ENCODE data around the gene MLLT11. TPM values are rescaled to one million over a fixed set of nuclear protein-coding genes. Genes with fewer than 3 reads are reported as not detected.

The MLLT11 gene
- total RNA-seq, 2 experiments from 2014 or later: 4.7 to 4.8 TPM

DNA sequence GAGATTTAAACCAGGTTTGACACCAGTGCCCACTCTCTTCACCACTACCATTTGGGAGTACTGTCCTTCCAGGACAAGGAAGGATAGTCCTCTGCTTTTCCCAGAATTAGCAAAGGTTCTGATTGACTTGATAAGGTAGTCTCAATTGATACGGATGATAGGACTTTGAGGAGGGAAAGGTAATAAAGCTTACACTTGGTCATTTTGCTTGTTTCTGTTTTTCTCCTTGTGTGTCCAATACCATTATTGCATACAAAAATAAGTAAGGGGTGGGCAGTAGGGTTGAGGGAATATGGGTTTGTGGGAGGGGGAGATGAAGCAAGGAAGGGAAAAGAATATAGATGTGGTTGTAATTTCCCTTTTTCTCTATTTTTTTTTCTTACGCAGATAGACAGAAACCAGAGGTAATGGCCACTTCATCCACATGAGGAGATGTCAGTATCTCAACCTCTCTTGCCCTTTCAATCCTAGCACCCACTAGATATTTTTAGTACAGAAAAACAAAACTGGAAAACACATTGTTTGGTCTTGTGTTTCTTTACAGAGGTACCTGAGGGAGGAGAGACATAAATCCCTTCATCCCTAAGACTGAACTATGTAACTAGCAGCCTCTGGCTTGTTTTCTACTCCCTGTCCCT lies 10.0 kb upstream of the MLLT11 start:
- no peak for TF ChIP-seq EZH2phosphoT487 (IDR thresholded peaks at IDR 0.05; ENCODE audit: borderline replicate concordance, low read depth, low read length)
- TF ChIP-seq, protein P1, sequence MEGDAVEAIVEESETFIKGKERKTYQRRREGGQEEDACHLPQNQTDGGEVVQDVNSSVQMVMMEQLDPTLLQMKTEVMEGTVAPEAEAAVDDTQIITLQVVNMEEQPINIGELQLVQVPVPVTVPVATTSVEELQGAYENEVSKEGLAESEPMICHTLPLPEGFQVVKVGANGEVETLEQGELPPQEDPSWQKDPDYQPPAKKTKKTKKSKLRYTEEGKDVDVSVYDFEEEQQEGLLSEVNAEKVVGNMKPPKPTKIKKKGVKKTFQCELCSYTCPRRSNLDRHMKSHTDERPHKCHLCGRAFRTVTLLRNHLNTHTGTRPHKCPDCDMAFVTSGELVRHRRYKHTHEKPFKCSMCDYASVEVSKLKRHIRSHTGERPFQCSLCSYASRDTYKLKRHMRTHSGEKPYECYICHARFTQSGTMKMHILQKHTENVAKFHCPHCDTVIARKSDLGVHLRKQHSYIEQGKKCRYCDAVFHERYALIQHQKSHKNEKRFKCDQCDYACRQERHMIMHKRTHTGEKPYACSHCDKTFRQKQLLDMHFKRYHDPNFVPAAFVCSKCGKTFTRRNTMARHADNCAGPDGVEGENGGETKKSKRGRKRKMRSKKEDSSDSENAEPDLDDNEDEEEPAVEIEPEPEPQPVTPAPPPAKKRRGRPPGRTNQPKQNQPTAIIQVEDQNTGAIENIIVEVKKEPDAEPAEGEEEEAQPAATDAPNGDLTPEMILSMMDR (conservative IDR thresholded peaks at IDR 0.05; ENCODE audit: low read length): no peak
- no peak overlapping the region for H3K4me3 ChIP-seq (ENCODE audit: low read depth, low read length, poor library complexity, severe bottlenecking)
- H4K20me1 ChIP-seq (ENCODE audit: insufficient read depth, low read length): no peaks in the 10 kb centered on the region
- H3K79me2 ChIP-seq (ENCODE audit: insufficient read depth, low read depth, low read length): no peaks in the 10 kb centered on the region
- H2AFZ ChIP-seq (ENCODE audit: low read length): no peak overlapping the region
- intact Hi-C loops (cut with micrococcal nuclease; ENCODE audit: unreplicated experiment): no loop called here
- BruUV-seq (replicated peaks): no TSS peak
- peaks cover 56% of the 10 kb centered on the region for H3K36me3 ChIP-seq (ENCODE audit: insufficient read depth, low read length)
- H3K27ac ChIP-seq (ENCODE audit: low read depth, low read length, poor library complexity, severe bottlenecking): no peak overlapping the region
- ChIA-PET POLR2A (interaction anchor here (0.7 to 1.3 kb wide), 2 partner anchors 10 to 43 kb away, joined by 3 to 7 read pairs; partner anchors contain the start of genes CDC42SE1 and MLLT11), CTCF (ENCODE audit: unreplicated experiment) (no interaction called here)
- H3K4me2 ChIP-seq (ENCODE audit: low read length): no peak overlapping the region
- H3K9me2 ChIP-seq (ENCODE audit: insufficient read depth, low read length): no peaks in the 10 kb centered on the region
- no peaks in the 10 kb centered on the region for H3K9me3 ChIP-seq (ENCODE audit: low read length)
- no peak for DNase-seq (ENCODE audit: low spot score)
- no peaks in the 10 kb centered on the region for H3K4me1 ChIP-seq (ENCODE audit: insufficient read depth, low read length, poor library complexity, severe bottlenecking)

DNA sequence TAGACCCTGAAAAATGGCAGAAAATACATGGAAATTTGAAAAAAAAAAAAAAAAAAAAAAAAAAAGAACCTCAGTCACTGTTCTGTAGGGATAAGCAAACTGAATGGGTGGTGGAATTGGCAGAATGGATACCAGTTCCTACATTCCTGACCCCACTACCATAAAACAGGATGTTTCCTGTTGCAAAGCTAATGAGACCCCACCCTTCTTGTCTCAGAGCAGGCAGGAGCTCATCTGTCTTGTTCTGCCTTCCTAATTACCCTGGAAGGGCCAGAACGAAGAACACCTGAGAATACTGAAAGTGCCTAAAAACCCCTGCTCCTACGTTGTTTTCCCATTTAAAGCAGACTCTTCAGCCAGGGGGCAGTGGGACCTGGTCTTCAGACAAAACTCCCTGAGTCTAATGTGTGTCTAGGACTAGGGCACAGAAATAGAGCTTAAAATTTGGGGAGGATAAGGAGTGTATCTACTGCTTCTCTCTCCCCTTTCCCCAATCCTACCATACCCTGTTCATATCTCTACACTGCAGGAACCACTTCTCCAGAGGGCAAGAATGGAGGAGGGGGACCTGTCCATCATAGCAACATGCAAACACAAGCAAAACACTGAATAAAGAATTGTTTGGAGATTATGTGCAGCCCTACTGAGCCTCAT lies 8.7 kb upstream of the MLLT11 start:
- Histone ChIP-seq H3K4me3 (ENCODE audit: low read depth, low read length, poor library complexity, severe bottlenecking) (no peak overlapping the region), H3K9me2 (ENCODE audit: insufficient read depth, low read length) (no peaks in the 10 kb centered on the region), H3K36me3 (ENCODE audit: insufficient read depth, low read length) (peaks cover 69% of the 10 kb centered on the region), H3K4me1 (ENCODE audit: insufficient read depth, low read length, poor library complexity, severe bottlenecking) (peaks cover 6% of the 10 kb centered on the region), H3K4me2 (ENCODE audit: low read length) (no peak overlapping the region), H3K9me3 (ENCODE audit: low read length) (no peaks in the 10 kb centered on the region), H3K27ac (ENCODE audit: low read depth, low read length, poor library complexity, severe bottlenecking) (no peak overlapping the region), H3K79me2 (ENCODE audit: insufficient read depth, low read depth, low read length) (peaks cover 10% of the 10 kb centered on the region; the same call in 1 of the 2 replicates), H2AFZ (ENCODE audit: low read length) (no peak overlapping the region), H4K20me1 (ENCODE audit: insufficient read depth, low read length) (0 out of 2 replicates have a peak, but pooled peaks cover 1% of the 10 kb centered on the region)
- no peak for DNase-seq (ENCODE audit: low spot score)
- CTCF ChIA-PET (ENCODE audit: unreplicated experiment): no interaction called here
- TF ChIP-seq EZH2phosphoT487 (IDR thresholded peaks at IDR 0.05; ENCODE audit: borderline replicate concordance, low read depth, low read length): no peak
- TF ChIP-seq, protein P1 (conservative IDR thresholded peaks at IDR 0.05; ENCODE audit: low read length): no peak
- POLR2A ChIA-PET: interaction anchor here (0.5 kb wide), 1 partner anchor 40 kb away, joined by 4 read pairs; no protein-coding TSS in a partner anchor
- intact Hi-C loops (cut with micrococcal nuclease; ENCODE audit: unreplicated experiment): no loop called here
- BruUV-seq (replicated peaks): TSS peak; percentile 35

All from OCI-LY7 (cell line).